Endothelial cell of umbilical vein (primary cell): ENCODE results near the gene ADCY7. TPM values are rescaled to one million over a fixed set of nuclear protein-coding genes. Genes with fewer than 3 reads are reported as not detected.

Source experiments
- BruUV-seq: library from RNA; stranded (reverse); fragments of 400-500 nt; replicated peaks from 2 replicates; lab custom pipeline; 2021; lab: Mats Ljungman, UMichigan
- CTCF ChIA-PET: fragments of 300-600, 350-600 bp; sonication (Branson Sonifier 250); formaldehyde crosslinking; loops from one replicate; lab custom pipeline; 2021; ENCODE audit warnings: antibody characterized with exemption, inconsistent platforms; lab: Charles Lee
- POLR2A ChIA-PET: fragments of 300-600, 350-600 bp; sonication (Branson Sonifier 250); formaldehyde crosslinking; loops from one replicate; lab custom pipeline; 2021; ENCODE audit warnings: antibody characterized with exemption, inconsistent platforms; lab: Charles Lee
- DNase-seq: peaks from one replicate; pipeline ENCODE4 v3.0.0-alpha.2; 2011; ENCODE audit warnings: low read depth, low spot score
- FAIRE-seq: peaks from 2 replicates; lab custom pipeline; 2011; peaks lifted over from hg19 to GRCh38; lab: Jason Lieb, UNC
- H2AFZ ChIP-seq: 2 replicates; pipeline ENCODE4 v1.6.0; 2012; ENCODE audit warnings: low read depth, low read length, control low read depth, inconsistent platforms
- H3K27ac ChIP-seq: 2 replicates; pipeline ENCODE4 v1.5.1; 2011; ENCODE audit warnings: low read depth, mild to moderate bottlenecking, control low read depth, low read length, moderate library complexity; ENCODE audit not compliant: insufficient read depth
- H3K27me3 ChIP-seq, 2 experiments: 2 replicates each; pipeline versions ENCODE4 v1.6.0 to v1.6.1; 2011; ENCODE audit warnings: low read length in 2 of 2, mixed read lengths in 1 of 2; ENCODE audit not compliant: control insufficient read depth in 2 of 2, insufficient read depth in 2 of 2
- H3K36me3 ChIP-seq, 2 experiments: 2 replicates in 1 of 2; 3 replicates in 1 of 2; pipeline ENCODE4 v1.5.1; 2011; ENCODE audit warnings: low read length in 2 of 2, mild to moderate bottlenecking in 1 of 2, moderate library complexity in 1 of 2; ENCODE audit not compliant: control insufficient read depth in 2 of 2, insufficient read depth in 2 of 2; ENCODE audit errors: extremely low read depth in 1 of 2
- H3K4me1 ChIP-seq: 3 replicates; pipeline ENCODE4 v1.5.1; 2011; ENCODE audit warnings: mild to moderate bottlenecking, low read length; ENCODE audit not compliant: control insufficient read depth, insufficient read depth; ENCODE audit errors: extremely low read depth
- H3K4me2 ChIP-seq: 2 replicates; pipeline ENCODE4 v1.6.1; 2011; ENCODE audit warnings: low read length, control low read depth, mixed read lengths; ENCODE audit not compliant: insufficient read depth
- H3K4me3 ChIP-seq, 3 experiments: fragments of 200-600 bp in 1 of 3; sonication (generic), shearing (Covaris generic) in 1 of 3; replicated peaks in 1 of 3; 2 replicates each; pipeline ENCODE4 v1.5.1; 2011 to 2016; ENCODE audit warnings: control low read depth in 3 of 3, low read length in 3 of 3, mild to moderate bottlenecking in 2 of 3, inconsistent platforms in 1 of 3, low read depth in 1 of 3, moderate library complexity in 1 of 3; ENCODE audit not compliant: insufficient read depth in 1 of 3
- H3K79me2 ChIP-seq: 2 replicates; pipeline ENCODE4 v1.6.0; 2012; ENCODE audit warnings: low read length, inconsistent platforms; ENCODE audit not compliant: control insufficient read depth, insufficient read depth
- H3K9ac ChIP-seq: replicated peaks from 2 replicates; pipeline ENCODE3; 2011; ENCODE audit warnings: low read length, control low read depth; ENCODE audit not compliant: insufficient read depth; ENCODE audit errors: extremely low read depth
- H3K9me1 ChIP-seq: replicated peaks from 3 replicates; pipeline ENCODE4 v1.6.0; 2011; ENCODE audit warnings: mild to moderate bottlenecking, low read length; ENCODE audit not compliant: control insufficient read depth, insufficient read depth; ENCODE audit errors: extremely low read depth
- H3K9me3 ChIP-seq: replicated peaks from 2 replicates; pipeline ENCODE4 v1.5.1; 2012; ENCODE audit warnings: low read length, inconsistent platforms; ENCODE audit not compliant: control insufficient read depth, insufficient read depth
- H4K20me1 ChIP-seq: replicated peaks from 2 replicates; pipeline ENCODE3; 2011; ENCODE audit warnings: mild to moderate bottlenecking, low read length; ENCODE audit not compliant: control insufficient read depth, insufficient read depth; ENCODE audit errors: extremely low read depth
- CTCF ChIP-seq, 2 donors: IDR thresholded peaks; 1 replicate in 1 of 2; 2 replicates in 1 of 2; pipeline ENCODE4 v1.5.1; 2011; ENCODE audit warnings: low read length in 2 of 2, mild to moderate bottlenecking in 2 of 2, moderate library complexity in 2 of 2, control low read depth in 1 of 2, inconsistent platforms in 1 of 2, low read depth in 1 of 2; ENCODE audit not compliant: insufficient read depth in 1 of 2; ENCODE audit errors: extremely low read depth in 1 of 2
- EZH2 ChIP-seq: IDR thresholded peaks from 2 replicates; pipeline ENCODE4 v1.6.1; 2012; ENCODE audit warnings: borderline replicate concordance, low read depth, mild to moderate bottlenecking, moderate library complexity, low read length, inconsistent platforms; ENCODE audit not compliant: severe bottlenecking
- FOS ChIP-seq: IDR thresholded peaks from 2 replicates; pipeline ENCODE4 v1.6.1; 2011; ENCODE audit warnings: mild to moderate bottlenecking, low read length, moderate library complexity, borderline replicate concordance; ENCODE audit not compliant: insufficient read depth
- GATA2 ChIP-seq: IDR thresholded peaks from 2 replicates; pipeline ENCODE4 v1.7.0; 2011; ENCODE audit warnings: low read depth, mild to moderate bottlenecking, moderate library complexity, mixed read lengths, low read length; ENCODE audit not compliant: insufficient read length, insufficient read depth
- JUN ChIP-seq: IDR thresholded peaks from 2 replicates; pipeline ENCODE4 v1.6.1; 2011; ENCODE audit warnings: borderline replicate concordance, low read depth; ENCODE audit not compliant: insufficient read length, insufficient read depth
- MAX ChIP-seq: IDR thresholded peaks from 2 replicates; pipeline ENCODE4 v1.6.1; 2011; ENCODE audit not compliant: insufficient read depth, insufficient read length
- MYC ChIP-seq: IDR thresholded peaks from one replicate; pipeline ENCODE4 v1.6.1; 2011; ENCODE audit warnings: mild to moderate bottlenecking, low read depth, low read length
- POLR2A ChIP-seq: IDR thresholded peaks from 2 replicates; pipeline ENCODE4 v1.6.1; 2012; ENCODE audit warnings: low read depth, mild to moderate bottlenecking, control low read depth, low read length
- POLR2AphosphoS5 ChIP-seq: IDR thresholded peaks from 2 replicates; pipeline ENCODE4 v1.6.1; 2012; ENCODE audit warnings: low read depth, mild to moderate bottlenecking, control low read depth, low read length, moderate library complexity; ENCODE audit not compliant: insufficient read depth
- dilution Hi-C: fragments of 300-500 bp; cut with MboI; formaldehyde crosslinking; loops from one replicate; pipeline ENCODE4 v1.15.0; 2019; ENCODE audit warnings: low sequenced_read_pairs; ENCODE audit not compliant: extremely low pct_ligation_motif_present
- intact Hi-C: fragments of 100-400 bp; cut with micrococcal nuclease; formaldehyde crosslinking; loops from one replicate; pipeline ENCODE4 v1.10.0; 2022
- polyA plus RNA-seq, 4 experiments: library from polyadenylated mRNA; depleted of rRNA in 3 of 4; stranded (reverse) in 3 of 4; unstranded in 1 of 4; fragments of >200 nt; gene quantifications; 2 replicates each; pipeline versions ENCODE4 v1.2.1 to v1.2.3, GENCODE V29; 2011 to 2012; ENCODE audit warnings: missing spikeins in 1 of 4
- total RNA-seq: library from RNA; stranded (reverse); gene quantifications from 2 replicates; pipeline ENCODE4 v1.2.3, GENCODE V29; 2021

The ADCY7 gene
- total and polyA plus RNA-seq, 2 donors (not counting 3 experiments of a cell fraction or from before 2014, with no cell fraction given): 3.5 to 9.3 TPM

GRCh38 chr16:50269769-50270509, 3.6 kb downstream of the ADCY7 start:
- Histone ChIP-seq H3K9me1 (no peaks in the 10 kb centered on the region), H3K27ac (no peak overlapping the region), H3K9me3 (no peaks in the 10 kb centered on the region), H3K4me1 (peaks cover 14% of the 10 kb centered on the region), H3K79me2 (no peaks in the 10 kb centered on the region), H3K36me3 (no peaks in the 10 kb centered on the region), H4K20me1 (no peaks in the 10 kb centered on the region), H3K9ac (no peak overlapping the region), H3K4me3 (no peak overlapping the region), H3K4me2 (no peak overlapping the region), H3K27me3 (no peaks in the 10 kb centered on the region), H2AFZ (no peak overlapping the region)
- DNase-seq: no peak
- no peak for FAIRE-seq
- TF ChIP-seq GATA2: no peak
- no peak for TF ChIP-seq MAX
- TF ChIP-seq FOS: no peak
- TF ChIP-seq POLR2A: no peak
- no peak for TF ChIP-seq JUN
- no peak for TF ChIP-seq POLR2AphosphoS5
- TF ChIP-seq MYC: no peak
- TF ChIP-seq EZH2: no peak
- TF ChIP-seq CTCF (IDR thresholded peaks at IDR 0.05; ENCODE audit: extremely low read depth in 1 of 2, insufficient read depth in 1 of 2, low read depth in 1 of 2, low read length in 2 of 2): no peak
- BruUV-seq: no TSS peak
- intact Hi-C loops: loop anchor here (5.0 kb wide), 1 partner anchor 97 kb away; the partner anchor contains the start of gene BRD7
- ChIA-PET POLR2A (no interaction called here), CTCF (interaction anchor here (0.9 to 1.0 kb wide), 2 partner anchors 9 to 17 kb away, joined by 3 to 4 read pairs; no protein-coding TSS in a partner anchor)
- dilution Hi-C loops: no loop called here
